Medulla oblongata (tissue), 1 donor: ENCODE data around the gene SPATA16.
"Not testable (repeated sequence)": the region's sequence is repeated elsewhere in the genome, so short reads cannot be mapped to it uniquely, and the experiment has no call there.

Source experiments
- DNase-seq: peaks from one replicate; pipeline ENCODE4 v3.0.0-alpha.2; 2015; ENCODE audit errors: extremely low spot score

SPATA16 gene

GRCh38 chr3:173004681-173005080 is 136.4 kb downstream of the SPATA16 start:
- DNase-seq, result no peak

DNA sequence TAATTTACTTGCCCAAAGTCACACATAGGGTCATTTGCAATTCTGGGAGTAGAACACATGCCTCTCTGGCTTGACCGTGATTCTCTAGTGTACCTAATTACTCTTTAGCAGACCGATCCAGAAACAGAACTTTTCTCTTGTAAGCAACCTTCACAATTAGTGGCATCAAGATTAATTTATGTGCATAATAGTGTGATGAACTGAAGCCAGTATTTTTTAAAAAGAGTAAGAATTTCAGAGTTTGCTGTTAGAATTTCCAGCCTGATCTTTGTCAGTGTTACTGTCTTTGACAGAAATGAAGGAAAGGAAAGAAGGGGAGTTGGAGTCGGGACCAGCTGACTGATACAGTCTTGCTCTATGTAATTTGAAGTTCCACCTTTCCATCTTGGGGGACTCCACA is 137.1 kb downstream of the SPATA16 start:
- no peak for DNase-seq

DNA sequence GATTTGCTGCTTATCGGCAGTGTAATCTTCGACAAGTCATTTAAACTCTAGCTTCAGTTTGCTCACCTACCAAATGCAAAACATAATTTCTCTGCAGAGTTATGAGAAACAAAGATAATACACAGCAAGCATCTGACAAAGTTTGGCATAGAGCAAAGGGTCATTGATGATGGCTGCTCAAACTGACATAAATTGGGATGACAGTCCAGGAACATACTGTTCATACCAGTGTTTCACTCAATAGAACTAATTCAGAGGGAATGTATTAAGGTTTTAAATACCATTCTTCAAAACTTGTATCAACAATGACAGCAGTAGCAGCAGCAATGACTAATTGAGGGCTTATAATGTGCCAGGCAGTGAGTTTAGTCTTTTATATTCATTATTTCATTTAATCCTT is 137.6 kb downstream of the SPATA16 start:
- no peak for DNase-seq

DNA sequence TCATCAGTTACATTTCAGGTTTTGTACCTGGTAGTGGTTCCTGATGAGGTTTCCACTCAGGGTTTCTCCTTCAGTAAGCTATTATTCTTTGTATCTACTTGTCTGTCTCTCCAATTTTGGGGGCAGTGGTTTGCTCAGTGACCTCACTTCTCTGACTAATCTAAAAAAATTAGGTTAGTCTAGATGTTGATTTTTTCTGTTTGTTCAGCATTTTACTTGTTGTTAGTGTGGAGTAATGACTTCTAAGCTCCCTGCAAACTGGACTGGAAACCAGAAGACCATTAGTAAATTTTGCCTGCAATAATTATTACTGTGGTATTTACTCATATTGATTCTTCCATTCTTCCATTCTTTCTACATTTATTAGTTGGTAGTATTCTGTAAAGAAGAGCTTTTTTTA is 139.4 kb downstream of the SPATA16 start:
- DNase-seq, result no peak

GRCh38 chr3:173000553-173000952 is 140.5 kb downstream of the SPATA16 start:
- no peak for DNase-seq

DNA sequence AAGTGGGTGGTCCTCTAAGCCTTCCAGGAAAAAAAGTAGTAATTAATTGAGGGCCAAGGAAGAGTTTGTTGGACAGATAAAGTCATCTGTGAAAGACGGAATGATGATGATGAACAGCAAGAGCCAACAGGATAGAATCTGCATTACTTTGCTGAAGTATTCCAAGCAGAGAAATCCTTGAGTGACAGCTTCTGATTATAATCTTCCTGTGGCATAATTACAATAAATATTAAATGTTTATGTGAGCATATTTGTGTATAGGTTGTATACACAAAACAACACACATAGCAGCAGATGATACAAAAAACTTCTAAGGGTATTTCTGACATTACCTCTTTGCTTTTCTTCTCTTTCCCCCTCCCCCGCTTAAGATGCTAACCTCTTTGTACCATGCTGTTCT is 147.6 kb downstream of the SPATA16 start:
- no peak for DNase-seq

DNA sequence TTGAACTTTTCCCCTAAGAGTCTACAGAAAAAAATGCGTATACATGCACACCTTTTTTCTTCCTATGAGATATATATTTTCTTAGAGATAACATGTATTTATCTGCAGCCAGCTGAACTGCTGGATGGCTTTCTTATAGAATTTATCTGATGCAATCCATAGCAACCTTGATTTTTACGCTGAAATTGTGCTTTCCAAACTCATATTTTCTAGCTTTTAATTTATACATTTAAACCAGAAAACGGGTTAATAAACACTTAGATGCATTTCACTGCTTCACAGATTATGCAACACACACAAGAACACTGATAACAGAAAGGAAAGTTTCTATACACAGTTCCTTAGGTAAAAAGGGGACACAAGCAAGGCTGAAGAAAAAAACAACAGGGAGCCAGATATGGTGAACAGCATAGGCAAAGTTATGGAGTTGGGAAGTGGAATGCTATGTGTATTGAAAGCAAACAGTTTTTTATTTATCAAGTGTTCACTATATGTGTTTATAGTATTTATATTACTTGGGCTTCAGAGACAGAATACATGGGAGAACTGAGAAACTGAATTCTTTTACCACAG is 149.5 kb downstream of the SPATA16 start:
- DNase-seq, result no peak

DNA sequence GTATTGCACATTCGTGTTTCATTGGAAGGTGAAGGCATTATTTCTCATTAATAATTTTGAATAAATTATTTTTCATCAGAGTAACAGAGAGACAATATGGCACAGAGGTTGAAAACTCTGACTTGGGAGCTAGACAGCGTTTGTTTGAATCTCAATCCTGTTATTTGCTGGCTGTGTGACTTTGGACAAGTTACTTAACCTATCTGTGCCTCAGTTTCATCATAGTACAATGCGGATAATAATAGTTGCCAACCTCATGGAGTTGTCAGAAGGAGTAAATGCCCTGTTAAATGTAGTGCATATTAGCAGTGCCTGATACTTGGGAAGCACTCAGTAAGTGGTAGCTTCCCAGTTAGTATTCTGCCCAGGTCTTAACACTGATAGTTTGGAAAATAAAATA is 151.7 kb downstream of the SPATA16 start:
- no peak for DNase-seq

GRCh38 chr3:172987273-172987672 is 153.8 kb downstream of the SPATA16 start:
- DNase-seq, result peak; percentile 8

DNA sequence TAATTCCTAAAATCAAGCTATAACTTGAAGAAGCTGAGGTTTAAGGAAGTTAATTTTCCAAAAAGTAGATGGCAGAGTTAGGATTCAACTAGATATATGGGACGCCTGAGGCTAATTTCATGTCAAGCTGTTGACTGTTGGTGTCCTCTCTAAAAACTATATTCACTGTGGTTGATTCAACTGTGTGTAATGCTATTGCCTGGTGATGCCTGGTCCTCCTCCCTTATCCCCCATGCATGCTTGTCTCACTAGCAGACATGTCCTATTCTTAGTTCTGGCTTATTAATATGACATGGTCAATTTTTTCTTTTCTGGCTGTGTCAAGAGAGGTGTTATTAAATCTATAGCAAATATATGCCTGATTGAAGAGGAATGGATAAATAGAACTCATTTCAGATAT is 156.1 kb downstream of the SPATA16 start:
- no peak for DNase-seq

DNA sequence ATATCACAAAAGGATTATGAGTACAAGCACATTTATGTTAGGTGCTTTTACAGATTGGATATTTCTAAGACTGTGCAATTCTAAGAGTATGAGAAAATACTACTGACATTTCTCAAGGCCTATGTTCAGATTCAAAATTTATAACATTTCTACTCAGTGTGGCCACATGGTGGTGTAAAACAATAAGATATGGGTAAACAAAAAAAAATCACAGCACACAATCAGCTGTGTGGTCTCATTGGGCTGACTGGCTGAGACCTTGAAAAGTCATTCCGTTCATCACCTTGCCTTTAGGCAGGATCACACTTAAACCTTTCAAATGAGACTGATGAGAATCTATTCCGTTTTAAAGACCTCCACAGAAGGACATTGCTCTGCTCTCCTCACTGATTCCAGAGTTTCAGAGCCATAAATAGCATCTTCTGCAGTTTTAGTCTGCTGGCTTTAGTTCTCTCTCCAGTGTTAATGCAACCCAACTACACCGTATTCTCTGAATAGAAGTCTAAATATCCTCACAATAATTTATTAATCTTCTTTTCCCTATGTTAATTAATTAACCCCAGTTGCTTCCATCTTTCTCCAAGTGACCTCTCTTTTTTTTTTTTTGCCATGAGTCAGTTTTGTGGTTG is 158.2 kb downstream of the SPATA16 start:
- DNase-seq, result peak; percentile 33

DNA sequence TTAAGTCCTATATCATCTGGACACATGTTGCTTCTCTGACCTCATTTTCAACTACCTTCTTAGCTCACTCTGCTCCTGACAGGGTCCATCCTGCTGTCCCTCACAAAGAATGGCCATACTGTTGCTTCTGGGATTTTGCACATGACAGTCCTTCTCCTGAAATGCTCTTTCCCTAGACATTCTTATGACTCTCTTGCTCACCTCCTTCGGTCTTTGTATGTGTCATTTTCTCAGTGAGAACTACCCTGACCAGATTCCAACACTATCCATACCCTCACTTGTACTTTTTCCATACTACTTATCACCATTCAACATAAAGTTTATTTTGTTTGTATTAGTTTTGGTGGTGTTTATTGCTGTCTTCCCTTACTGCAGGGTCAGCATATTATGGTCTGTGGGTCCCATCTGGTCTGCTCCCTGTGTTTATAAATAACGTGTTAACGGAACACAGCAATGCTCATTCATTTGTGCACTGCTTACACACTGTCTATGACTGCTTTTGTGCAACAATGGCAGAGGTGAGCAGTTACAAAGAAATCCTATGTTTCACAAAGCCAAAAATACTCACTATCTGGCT is 159.5 kb downstream of the SPATA16 start:
- DNase-seq, result no peak

- DNase-seq, result no peak
These were observed 160.2 kb downstream of the SPATA16 start for GRCh38 chr3:172980849-172981248.

- no peak for DNase-seq
These were observed 163.3 kb downstream of the SPATA16 start for GRCh38 chr3:172977696-172978095.

GRCh38 chr3:172974969-172975368 is 166.1 kb downstream of the SPATA16 start:
- no peak for DNase-seq

DNA sequence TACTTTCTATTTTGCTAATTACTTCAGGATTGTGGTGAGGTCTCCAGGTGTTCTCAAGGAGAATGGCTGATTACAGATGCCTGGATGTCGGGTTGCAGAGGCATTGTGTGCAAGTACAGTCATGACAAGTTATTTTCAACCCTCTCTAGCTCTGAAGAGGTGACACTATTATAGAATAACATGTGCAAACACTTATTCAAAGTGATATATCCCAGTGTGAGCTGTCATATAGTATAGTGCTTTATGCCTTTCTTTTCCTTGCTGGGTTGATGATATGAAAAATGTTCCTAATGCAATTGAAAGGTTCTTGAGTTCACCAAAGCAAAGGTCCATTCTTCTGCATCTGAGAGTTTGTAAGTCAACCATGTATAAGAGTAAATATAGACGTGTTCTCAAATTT is 167.2 kb downstream of the SPATA16 start:
- DNase-seq, result no peak

- DNase-seq, result no peak
These were observed 168.3 kb downstream of the SPATA16 start for GRCh38 chr3:172972717-172973116.

- DNase-seq, result no peak
These were observed 169.0 kb downstream of the SPATA16 start for GRCh38 chr3:172972067-172972466.

GRCh38 chr3:172968646-172969045 is 172.4 kb downstream of the SPATA16 start:
- DNase-seq, result no peak

- DNase-seq, result no peak
These were observed 175.8 kb downstream of the SPATA16 start for GRCh38 chr3:172965256-172965655.

- DNase-seq, result not testable (repeated sequence)
These were observed 180.3 kb downstream of the SPATA16 start for GRCh38 chr3:172960626-172961182.

DNA sequence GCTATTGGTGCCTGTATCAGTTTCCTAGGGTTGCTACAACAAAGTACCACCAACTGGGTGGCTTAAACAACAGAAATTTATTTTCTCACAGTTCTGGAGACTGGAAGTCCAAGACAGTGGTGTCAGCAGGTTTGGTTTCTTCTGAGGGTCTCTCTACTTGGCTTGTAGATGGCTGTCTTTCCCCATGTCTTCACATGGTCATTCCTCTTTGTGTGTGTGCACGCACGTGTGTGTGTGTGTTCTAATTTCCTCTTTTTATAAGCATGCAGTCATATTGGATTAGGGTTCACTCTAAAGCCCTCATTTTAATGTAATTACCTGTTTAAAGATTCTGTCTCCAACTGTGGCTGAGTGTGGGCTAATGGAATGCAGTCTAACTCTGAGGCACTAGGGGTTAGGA is 182.5 kb downstream of the SPATA16 start:
- DNase-seq, result no peak

DNA sequence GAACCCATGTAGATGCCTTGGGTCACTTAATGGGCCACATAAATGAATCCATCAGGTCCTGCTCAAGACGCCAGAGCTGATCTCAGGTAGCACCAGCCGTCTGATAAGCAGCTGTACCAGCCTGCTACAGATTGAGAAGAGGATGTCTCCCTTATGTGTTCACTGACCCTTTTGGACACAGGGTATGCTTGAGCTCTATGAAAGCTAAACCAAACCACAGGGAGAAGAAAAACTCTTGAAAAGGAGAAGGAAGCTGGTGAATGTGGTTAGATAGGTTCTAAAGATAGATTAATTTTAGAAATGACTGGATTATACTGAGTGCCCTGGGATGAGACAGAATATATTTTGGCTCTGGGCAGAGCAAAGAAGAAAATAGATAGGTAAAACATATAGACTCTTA is 187.5 kb downstream of the SPATA16 start:
- DNase-seq, result no peak
